Right ventricle myocardium inferior (tissue), 1 donor: ENCODE measurements around the gene ZNF518A. TPM values are rescaled to one million over a fixed set of nuclear protein-coding genes. Genes with fewer than 3 reads are reported as not detected.

Source experiments
- ATAC-seq: fragments of 200-7000 bp; cut with Tn5 transposase; one replicate; pipeline ENCODE4 v1.9.1; 2020; ENCODE audit warnings: mild to moderate bottlenecking, moderate library complexity
- DNase-seq: peaks from one replicate; pipeline ENCODE4 v3.0.0; 2021; ENCODE audit errors: missing footprints
- intact Hi-C: fragments of 100-400 bp; cut with DNase I; formaldehyde crosslinking; loops from one replicate; pipeline ENCODE4 v1.11.0; 2022
- total RNA-seq: library from RNA; stranded (reverse); fragmentation: NEBNext Ultra II Directional; extraction: Animal tissue kit (Norgen Biotek cat#: 25700); gene quantifications from one replicate; pipeline ENCODE4 v1.2.1, GENCODE V29; 2021
- donor health status: DM: no; HTN: yes; CAD: no; lungs with severe emphysema.

Gene ZNF518A
- total RNA-seq, 1 donor from 2014 or later = 10.9 TPM

- intact Hi-C loops = no loop called here
- DNase-seq (no peak), ATAC-seq (no peak)
These were observed 81.7 kb downstream of the ZNF518A start for GRCh38 chr10:96211764-96212163.

DNA sequence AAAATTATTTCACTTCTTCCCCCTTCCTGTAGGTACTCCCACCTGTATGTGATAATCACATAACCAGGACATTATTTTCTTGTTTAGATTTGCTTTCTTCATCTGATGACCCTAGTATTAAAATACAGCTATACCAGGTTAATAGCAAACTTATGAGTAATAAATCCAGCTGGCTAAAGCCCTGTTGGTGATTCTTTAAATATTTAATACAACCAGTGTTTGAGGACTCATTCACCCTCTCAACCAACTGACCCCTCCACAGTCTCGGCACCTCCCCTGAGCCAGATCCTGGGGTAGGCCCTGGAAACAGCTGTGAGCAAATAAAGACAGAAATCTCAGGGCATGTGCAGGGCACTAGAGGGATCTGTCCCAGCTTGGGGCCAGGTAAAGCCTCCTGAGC lies 82.8 kb downstream of the ZNF518A start:
- no peak for ATAC-seq
- intact Hi-C loops = no loop called here
- no peak for DNase-seq

Other genes with a start within 250 kb of the ZNF518A start
- gene CC2D2B, start 222.3 kb upstream of the ZNF518A start, total RNA-seq = 0.22 TPM
- gene CCNJ, start 86.7 kb upstream of the ZNF518A start, total RNA-seq = 2.7 TPM
- 1.4 TPM for gene BLNK, start 141.3 kb downstream of the ZNF518A start, total RNA-seq
- gene DNTT, start 174.1 kb downstream of the ZNF518A start, total RNA-seq = not detected
- gene OPALIN, start 228.7 kb downstream of the ZNF518A start, total RNA-seq = not detected